Measurements from ENCODE around the gene DLX5.

Gene DLX5

DNA sequence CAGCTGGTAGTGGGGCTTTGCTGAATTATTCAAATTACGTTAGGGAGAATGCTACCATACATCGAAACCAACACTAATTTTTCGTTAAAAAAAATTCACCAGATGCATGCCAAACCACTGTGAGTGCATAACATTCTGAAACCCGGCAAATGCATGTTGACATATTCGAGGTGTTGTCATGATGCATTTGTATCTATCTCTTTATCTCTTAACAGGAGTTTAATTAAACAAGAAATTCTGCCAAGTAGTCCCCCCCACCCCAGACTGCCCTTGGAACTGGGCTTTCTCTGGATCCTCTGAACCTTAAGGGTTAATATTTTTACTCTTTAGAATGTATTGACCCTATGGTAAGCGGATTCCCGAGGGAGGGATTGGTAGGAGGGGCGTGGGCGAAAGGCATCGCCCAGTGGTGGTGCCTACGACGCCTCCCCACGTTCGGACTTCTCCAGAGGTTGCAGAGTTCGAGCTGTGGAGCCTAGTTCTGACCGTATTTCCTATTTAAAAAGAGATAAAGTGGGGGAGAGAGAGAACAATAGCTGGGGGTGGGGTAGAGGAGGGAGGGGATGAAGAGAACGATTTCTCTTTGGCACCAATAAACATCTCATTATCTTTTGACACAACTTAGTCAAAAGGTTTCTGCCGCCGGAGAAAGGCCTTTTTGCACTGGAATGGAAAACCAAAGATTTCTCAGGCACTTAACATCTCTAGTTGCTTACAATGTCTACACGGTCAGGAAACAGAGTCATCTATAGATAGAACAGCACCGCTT lies 12.1 kb downstream of the DLX5 start:
- FAIRE-seq (no peak), DNase-seq (ENCODE audit: insufficient read length, low spot score) (no peak)
- no peak for TF ChIP-seq POLR2AphosphoS5 (IDR thresholded peaks at IDR 0.05; ENCODE audit: low read depth, low read length)
- TF ChIP-seq TAF1 (IDR thresholded peaks at IDR 0.05; ENCODE audit: low read depth, low read length) = no peak
- no peak for TF ChIP-seq SPI1 (IDR thresholded peaks at IDR 0.05; ENCODE audit: low read depth, low read length)
- no peak for TF ChIP-seq POLR2A (IDR thresholded peaks at IDR 0.05; ENCODE audit: low read depth, low read length)
- no peak for TF ChIP-seq POU2F2 (IDR thresholded peaks at IDR 0.05; ENCODE audit: low read depth, low read length)
- TF ChIP-seq PAX5 (IDR thresholded peaks at IDR 0.05; ENCODE audit: insufficient read depth, low read length, severe bottlenecking) = no peak

DNA sequence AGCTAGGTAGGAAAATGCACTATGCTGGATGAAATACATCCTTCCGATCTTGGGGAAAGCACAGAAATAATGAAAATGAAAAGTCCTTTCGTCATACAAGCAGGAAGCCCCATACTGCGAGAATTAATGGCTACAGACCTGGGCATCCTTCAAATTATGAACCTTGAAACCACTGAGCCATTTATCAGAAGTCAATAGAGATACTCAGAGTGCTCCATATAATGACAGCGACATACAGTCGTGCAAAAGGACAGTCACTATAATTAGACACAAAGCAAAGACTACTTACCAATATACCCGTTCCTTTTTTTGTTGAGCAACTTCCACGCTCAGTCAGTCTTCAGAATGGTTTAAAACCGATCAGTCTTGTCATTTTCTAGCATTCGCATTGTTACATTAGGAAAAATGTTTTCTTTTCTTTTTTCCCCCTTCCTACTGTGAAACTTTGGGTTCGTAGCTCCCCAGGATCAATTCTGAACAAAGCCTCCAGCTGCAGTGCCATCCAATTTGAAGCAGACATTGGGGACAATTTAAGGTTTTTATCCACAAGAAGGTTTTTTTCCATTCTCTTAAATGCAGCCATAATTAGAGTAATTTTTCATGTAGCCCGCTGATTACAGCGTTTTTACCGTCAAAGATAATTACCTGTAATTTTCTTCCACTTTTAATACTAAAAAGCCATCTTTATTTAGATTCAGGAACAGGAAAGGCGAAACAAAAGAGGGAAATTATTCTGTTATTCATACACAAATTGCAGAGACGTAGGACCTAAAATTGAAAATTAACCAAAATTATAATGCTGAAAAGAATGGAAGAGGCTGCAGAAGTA lies 12.9 kb downstream of the DLX5 start:
- no peak for FAIRE-seq
- TF ChIP-seq TAF1 (IDR thresholded peaks at IDR 0.05; ENCODE audit: low read depth, low read length) (no peak), SPI1 (IDR thresholded peaks at IDR 0.05; ENCODE audit: low read depth, low read length) (no peak), PAX5 (IDR thresholded peaks at IDR 0.05; ENCODE audit: insufficient read depth, low read length, severe bottlenecking) (no peak), POU2F2 (IDR thresholded peaks at IDR 0.05; ENCODE audit: low read depth, low read length) (no peak), POLR2AphosphoS5 (IDR thresholded peaks at IDR 0.05; ENCODE audit: low read depth, low read length) (no peak), POLR2A (IDR thresholded peaks at IDR 0.05; ENCODE audit: low read depth, low read length) (no peak)
- no peak for DNase-seq (ENCODE audit: insufficient read length, low spot score)

DNA sequence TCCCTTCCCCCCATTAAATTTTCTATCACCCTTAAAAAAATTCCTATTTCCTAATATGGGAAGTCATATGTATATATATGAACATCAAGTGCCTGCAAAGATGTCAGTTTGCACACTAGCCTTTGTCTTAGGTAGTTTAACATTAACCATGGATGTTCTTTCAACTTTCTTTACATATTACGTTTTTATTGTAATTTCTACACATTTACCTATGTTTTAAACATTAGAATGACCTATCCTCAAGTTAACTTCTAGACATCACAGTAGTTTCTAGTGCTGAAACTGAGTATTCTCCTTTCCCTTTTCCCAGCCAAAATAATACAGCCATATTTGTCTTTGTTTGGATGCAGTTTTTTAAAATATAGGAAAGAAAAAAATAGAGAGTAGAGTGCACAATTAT lies 13.5 kb downstream of the DLX5 start:
- TF ChIP-seq POU2F2 (IDR thresholded peaks at IDR 0.05; ENCODE audit: low read depth, low read length) (no peak), POLR2AphosphoS5 (IDR thresholded peaks at IDR 0.05; ENCODE audit: low read depth, low read length) (no peak), POLR2A (IDR thresholded peaks at IDR 0.05; ENCODE audit: low read depth, low read length) (no peak), TAF1 (IDR thresholded peaks at IDR 0.05; ENCODE audit: low read depth, low read length) (no peak), SPI1 (IDR thresholded peaks at IDR 0.05; ENCODE audit: low read depth, low read length) (no peak), PAX5 (IDR thresholded peaks at IDR 0.05; ENCODE audit: insufficient read depth, low read length, severe bottlenecking) (no peak)
- DNase-seq (ENCODE audit: insufficient read length, low spot score) (no peak), FAIRE-seq (no peak)

DNA sequence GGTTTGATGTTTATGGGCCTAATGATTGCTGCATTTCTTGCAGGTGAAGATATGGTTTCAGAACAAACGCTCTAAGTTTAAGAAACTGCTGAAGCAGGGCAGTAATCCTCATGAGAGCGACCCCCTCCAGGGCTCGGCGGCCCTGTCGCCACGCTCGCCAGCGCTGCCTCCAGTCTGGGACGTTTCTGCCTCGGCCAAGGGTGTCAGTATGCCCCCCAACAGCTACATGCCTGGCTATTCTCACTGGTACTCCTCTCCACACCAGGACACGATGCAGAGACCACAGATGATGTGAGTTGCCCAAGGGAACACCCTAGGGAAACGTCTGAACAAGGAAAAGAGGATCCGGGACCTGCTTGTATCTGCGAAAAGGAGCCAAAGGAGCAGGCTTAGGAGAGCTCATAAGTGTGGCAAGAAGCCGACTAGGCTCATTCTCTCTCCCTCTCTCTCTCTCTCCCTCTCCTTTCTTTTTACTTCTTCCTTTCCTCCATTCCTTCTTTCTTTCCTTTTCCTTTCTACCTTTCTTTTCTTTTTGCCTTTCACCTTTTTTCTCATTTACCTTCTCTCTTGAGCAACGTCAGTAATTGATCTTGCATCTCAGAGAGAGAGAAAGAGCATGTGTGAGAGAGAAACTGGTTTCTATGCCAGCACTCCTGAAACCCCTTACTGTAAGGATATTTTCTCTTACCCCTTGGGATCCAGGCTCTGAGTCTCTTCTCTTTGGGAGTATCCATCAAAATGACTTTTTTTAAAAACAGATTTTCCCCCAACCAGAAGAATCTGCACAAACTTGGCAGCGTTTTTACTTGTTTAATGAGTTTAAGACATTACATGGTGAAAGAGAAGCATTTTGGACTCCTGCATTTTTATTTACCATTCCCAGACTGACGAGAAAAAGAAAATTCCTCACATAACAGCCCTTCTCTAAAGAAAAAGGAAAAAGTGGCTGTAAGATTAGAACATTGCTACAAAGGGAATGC lies 14.6 kb downstream of the DLX5 start:
- TF ChIP-seq SPI1 (IDR thresholded peaks at IDR 0.05; ENCODE audit: low read depth, low read length) (no peak), POLR2AphosphoS5 (IDR thresholded peaks at IDR 0.05; ENCODE audit: low read depth, low read length) (no peak), PAX5 (IDR thresholded peaks at IDR 0.05; ENCODE audit: insufficient read depth, low read length, severe bottlenecking) (no peak), TAF1 (IDR thresholded peaks at IDR 0.05; ENCODE audit: low read depth, low read length) (no peak), POU2F2 (IDR thresholded peaks at IDR 0.05; ENCODE audit: low read depth, low read length) (no peak), POLR2A (IDR thresholded peaks at IDR 0.05; ENCODE audit: low read depth, low read length) (no peak)
- DNase-seq (ENCODE audit: insufficient read length, low spot score) (no peak), FAIRE-seq (no peak)

DNA sequence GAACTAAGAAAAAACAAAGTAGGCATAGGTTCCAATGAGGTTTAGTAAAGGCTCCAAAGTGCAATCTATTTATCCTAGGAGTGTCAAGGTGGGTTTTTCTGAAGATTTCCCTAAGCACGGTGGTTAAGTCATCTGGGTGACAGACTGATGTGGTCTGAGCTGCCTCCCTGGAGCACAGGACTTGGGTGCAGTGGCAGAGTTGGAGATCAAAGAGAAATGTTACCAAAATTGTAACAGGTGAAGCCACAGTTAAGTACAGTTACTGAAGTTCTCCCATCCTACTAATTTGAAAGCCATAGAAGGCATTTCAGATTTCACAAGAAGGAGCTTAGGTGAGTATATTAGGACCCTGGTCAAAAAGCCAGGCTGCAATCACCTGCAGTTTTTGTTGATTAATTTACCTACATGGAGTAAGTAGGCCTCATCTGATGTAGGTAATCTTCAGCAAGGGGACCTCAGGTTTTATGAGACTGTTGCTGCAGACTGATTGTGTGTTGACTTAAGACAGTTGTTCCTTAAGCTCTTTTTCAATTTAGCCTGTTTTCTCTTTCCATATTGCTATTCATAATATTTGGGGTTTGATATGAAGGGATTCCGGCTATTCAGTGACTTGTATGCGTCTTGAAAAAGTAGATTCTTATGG lies 16.2 kb downstream of the DLX5 start:
- TF ChIP-seq SPI1 (IDR thresholded peaks at IDR 0.05; ENCODE audit: low read depth, low read length) (no peak), POLR2AphosphoS5 (IDR thresholded peaks at IDR 0.05; ENCODE audit: low read depth, low read length) (no peak), TAF1 (IDR thresholded peaks at IDR 0.05; ENCODE audit: low read depth, low read length) (no peak), POU2F2 (IDR thresholded peaks at IDR 0.05; ENCODE audit: low read depth, low read length) (no peak), PAX5 (IDR thresholded peaks at IDR 0.05; ENCODE audit: insufficient read depth, low read length, severe bottlenecking) (no peak), POLR2A (IDR thresholded peaks at IDR 0.05; ENCODE audit: low read depth, low read length) (no peak)
- DNase-seq (ENCODE audit: insufficient read length, low spot score) (no peak), FAIRE-seq (no peak)

DNA sequence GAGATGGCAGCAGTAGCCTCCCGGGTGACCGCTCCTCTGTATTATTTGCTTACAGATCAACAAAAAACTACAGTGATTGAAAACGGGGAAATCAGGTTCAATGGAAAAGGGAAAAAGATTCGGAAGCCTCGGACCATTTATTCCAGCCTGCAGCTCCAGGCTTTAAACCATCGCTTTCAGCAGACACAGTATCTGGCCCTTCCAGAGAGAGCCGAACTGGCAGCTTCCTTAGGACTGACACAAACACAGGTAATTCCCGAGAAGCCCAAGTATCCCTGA lies 17.1 kb downstream of the DLX5 start:
- FAIRE-seq = no peak
- no peak for TF ChIP-seq POLR2AphosphoS5 (IDR thresholded peaks at IDR 0.05; ENCODE audit: low read depth, low read length)
- no peak for TF ChIP-seq POLR2A (IDR thresholded peaks at IDR 0.05; ENCODE audit: low read depth, low read length)
- TF ChIP-seq SPI1 (IDR thresholded peaks at IDR 0.05; ENCODE audit: low read depth, low read length) = no peak
- no peak for TF ChIP-seq POU2F2 (IDR thresholded peaks at IDR 0.05; ENCODE audit: low read depth, low read length)
- no peak for TF ChIP-seq TAF1 (IDR thresholded peaks at IDR 0.05; ENCODE audit: low read depth, low read length)
- TF ChIP-seq PAX5 (IDR thresholded peaks at IDR 0.05; ENCODE audit: insufficient read depth, low read length, severe bottlenecking) = no peak
- no peak for DNase-seq (ENCODE audit: insufficient read length, low spot score)

DNA sequence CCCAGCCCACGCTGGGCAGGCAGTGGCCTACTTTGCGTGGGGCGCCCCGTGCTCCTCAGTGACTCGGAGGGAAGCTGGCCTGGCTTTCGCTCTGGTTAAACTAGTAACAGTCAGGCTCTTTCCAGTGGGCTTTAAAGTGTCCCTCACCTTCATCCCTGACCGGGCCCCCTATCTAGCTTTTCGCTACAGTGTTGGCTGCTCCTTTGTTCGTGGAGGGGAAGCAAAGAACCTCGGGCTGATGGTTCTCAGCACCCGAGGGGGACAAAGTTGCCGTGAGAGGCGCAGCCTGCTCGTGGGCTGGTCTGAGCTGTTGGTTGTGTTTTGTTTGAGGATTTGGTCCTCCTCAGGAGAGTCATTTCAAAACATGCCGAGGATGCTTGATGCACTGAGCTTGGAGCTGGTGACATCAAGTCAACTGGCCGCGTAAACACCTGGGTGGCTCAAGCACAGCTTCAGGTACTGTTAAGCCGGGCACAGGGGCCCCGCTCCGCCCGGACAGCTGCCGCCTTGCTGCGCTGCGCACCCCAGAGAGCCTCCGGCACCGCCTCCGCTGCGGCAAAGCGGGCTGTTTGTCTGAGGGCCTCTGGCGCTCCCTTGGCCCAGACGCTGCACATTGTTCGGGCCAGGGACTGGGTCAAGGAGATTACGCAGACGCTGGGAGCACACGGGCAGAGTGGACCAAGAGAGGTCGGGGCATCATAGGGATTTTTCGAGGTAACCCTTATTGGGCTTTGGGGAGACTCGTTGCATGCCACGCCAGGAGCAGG lies 17.6 kb downstream of the DLX5 start:
- TF ChIP-seq POLR2AphosphoS5 (IDR thresholded peaks at IDR 0.05; ENCODE audit: low read depth, low read length) (no peak), PAX5 (IDR thresholded peaks at IDR 0.05; ENCODE audit: insufficient read depth, low read length, severe bottlenecking) (no peak), POU2F2 (IDR thresholded peaks at IDR 0.05; ENCODE audit: low read depth, low read length) (no peak), TAF1 (IDR thresholded peaks at IDR 0.05; ENCODE audit: low read depth, low read length) (no peak), POLR2A (IDR thresholded peaks at IDR 0.05; ENCODE audit: low read depth, low read length) (no peak), SPI1 (IDR thresholded peaks at IDR 0.05; ENCODE audit: low read depth, low read length) (no peak)
- no peak for DNase-seq (ENCODE audit: insufficient read length, low spot score)
- FAIRE-seq = no peak
